OCI-LY1 (cell line): ENCODE data around the gene MYO16.

ENCODE experiments used
- H2AFZ ChIP-seq: fragments of 200-600 bp; sonication (generic), shearing (Covaris generic); 2 replicates; pipeline ENCODE4 v1.6.0; 2014; ENCODE audit warnings: antibody characterized with exemption, mild to moderate bottlenecking, low read length
- H3F3A ChIP-seq: fragments of 200-600 bp; sonication (generic), shearing (Covaris generic); 2 replicates; pipeline ENCODE4 v1.6.0; 2014; ENCODE audit warnings: mild to moderate bottlenecking, antibody characterized with exemption, low read length, moderate library complexity; ENCODE audit not compliant: insufficient read depth
- H3K27ac ChIP-seq: fragments of 200-600 bp; sonication (generic); 2 replicates; pipeline ENCODE4 v1.5.1; 2014; ENCODE audit warnings: low read length, mixed run types, mild to moderate bottlenecking, low read depth; ENCODE audit not compliant: poor library complexity, severe bottlenecking
- H3K27me3 ChIP-seq: fragments of 200-600 bp; sonication (generic); 2 replicates; pipeline ENCODE4 v1.6.0; 2014; ENCODE audit warnings: antibody characterized with exemption, mild to moderate bottlenecking, low read length, moderate library complexity; ENCODE audit not compliant: insufficient read depth
- H3K36me3 ChIP-seq: fragments of 200-600 bp; sonication (generic); 2 replicates; pipeline ENCODE4 v1.6.1; 2014; ENCODE audit warnings: mild to moderate bottlenecking, antibody characterized with exemption, low read length, moderate library complexity, mixed read lengths; ENCODE audit not compliant: insufficient read depth
- H3K4me1 ChIP-seq: fragments of 200-600 bp; sonication (generic); 2 replicates; pipeline ENCODE4 v1.5.1; 2014; ENCODE audit warnings: mild to moderate bottlenecking, low read length, moderate library complexity; ENCODE audit not compliant: insufficient read depth, severe bottlenecking
- H3K4me2 ChIP-seq: fragments of 200-600 bp; sonication (generic), shearing (Covaris generic); 2 replicates; pipeline ENCODE4 v1.6.1; 2014; ENCODE audit warnings: low read length
- H3K4me3 ChIP-seq: fragments of 200-600 bp; sonication (generic); 2 replicates; pipeline ENCODE4 v1.5.1; 2014; ENCODE audit warnings: low read length, low read depth, mild to moderate bottlenecking, mixed read lengths; ENCODE audit not compliant: poor library complexity, severe bottlenecking
- H3K79me2 ChIP-seq: fragments of 200-600 bp; shearing (Covaris generic); 2 replicates; pipeline ENCODE4 v1.6.1; 2016; ENCODE audit warnings: mixed run types, low read length, mixed read lengths; ENCODE audit not compliant: insufficient read depth
- H3K9ac ChIP-seq: fragments of 200-600 bp; sonication (generic), shearing (Covaris generic); 2 replicates; pipeline ENCODE4 v1.6.1; 2014; ENCODE audit warnings: mild to moderate bottlenecking, low read length, mixed read lengths
- H3K9me2 ChIP-seq: fragments of 200-600 bp; sonication (generic), shearing (Covaris generic); 2 replicates; pipeline ENCODE4 v1.6.1; 2014; ENCODE audit warnings: low read depth, mild to moderate bottlenecking, low read length, mixed read lengths
- H3K9me3 ChIP-seq: fragments of 200-600 bp; shearing (Covaris generic); 2 replicates; pipeline ENCODE4 v1.6.1; 2014; ENCODE audit warnings: low read length, mixed read lengths
- H4K20me1 ChIP-seq: fragments of 200-600 bp; sonication (generic), shearing (Covaris generic); 2 replicates; pipeline ENCODE4 v1.6.0; 2016; ENCODE audit warnings: mild to moderate bottlenecking, low read length; ENCODE audit not compliant: insufficient read depth
- EZH2 ChIP-seq: fragments of 200-600 bp; sonication (generic), shearing (Covaris generic); IDR thresholded peaks from 2 replicates; pipeline ENCODE4 v1.8.0; 2017; ENCODE audit warnings: borderline replicate concordance, mixed run types, mild to moderate bottlenecking, antibody characterized with exemption, low read length, moderate library complexity, mixed read lengths
- TF ChIP-seq, protein P1 (sequence below): fragments of 200-600 bp; sonication (generic), shearing (Covaris generic); IDR thresholded peaks from 2 replicates; pipeline ENCODE4 v1.5.1; 2017; ENCODE audit warnings: mild to moderate bottlenecking, antibody characterized with exemption, low read length, moderate library complexity, mixed read lengths

MYO16 gene

DNA sequence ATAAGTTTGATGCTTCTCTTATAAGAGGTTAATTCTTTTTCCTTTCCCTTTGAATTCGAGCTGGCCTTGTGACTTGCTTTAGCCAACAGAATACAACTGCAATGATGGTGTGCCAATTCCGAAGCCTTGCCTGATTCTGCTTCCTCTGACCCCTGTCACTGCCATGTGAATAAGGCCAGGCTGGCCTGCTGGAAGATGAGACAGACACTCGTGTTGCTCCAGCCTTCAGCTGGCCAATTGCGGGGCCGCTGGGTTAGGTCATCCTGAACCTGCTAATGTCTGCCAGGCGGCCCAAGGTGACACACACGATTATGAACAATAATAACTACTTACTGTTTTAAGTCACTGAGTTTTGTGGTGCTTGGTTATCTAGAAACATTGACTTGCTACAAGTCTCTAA, 352.0 kb downstream of the MYO16 start:
- no peaks in the 10 kb centered on the region for H3F3A ChIP-seq
- no peaks in the 10 kb centered on the region for H3K9me2 ChIP-seq
- no peak overlapping the region for H3K27ac ChIP-seq
- H3K4me1 ChIP-seq, result no peaks in the 10 kb centered on the region
- H3K79me2 ChIP-seq, result no peaks in the 10 kb centered on the region
- H3K4me3 ChIP-seq, result no peak overlapping the region
- H3K9ac ChIP-seq, result no peak overlapping the region
- H3K9me3 ChIP-seq, result no peaks in the 10 kb centered on the region
- TF ChIP-seq EZH2, result no peak
- TF ChIP-seq, protein P1, sequence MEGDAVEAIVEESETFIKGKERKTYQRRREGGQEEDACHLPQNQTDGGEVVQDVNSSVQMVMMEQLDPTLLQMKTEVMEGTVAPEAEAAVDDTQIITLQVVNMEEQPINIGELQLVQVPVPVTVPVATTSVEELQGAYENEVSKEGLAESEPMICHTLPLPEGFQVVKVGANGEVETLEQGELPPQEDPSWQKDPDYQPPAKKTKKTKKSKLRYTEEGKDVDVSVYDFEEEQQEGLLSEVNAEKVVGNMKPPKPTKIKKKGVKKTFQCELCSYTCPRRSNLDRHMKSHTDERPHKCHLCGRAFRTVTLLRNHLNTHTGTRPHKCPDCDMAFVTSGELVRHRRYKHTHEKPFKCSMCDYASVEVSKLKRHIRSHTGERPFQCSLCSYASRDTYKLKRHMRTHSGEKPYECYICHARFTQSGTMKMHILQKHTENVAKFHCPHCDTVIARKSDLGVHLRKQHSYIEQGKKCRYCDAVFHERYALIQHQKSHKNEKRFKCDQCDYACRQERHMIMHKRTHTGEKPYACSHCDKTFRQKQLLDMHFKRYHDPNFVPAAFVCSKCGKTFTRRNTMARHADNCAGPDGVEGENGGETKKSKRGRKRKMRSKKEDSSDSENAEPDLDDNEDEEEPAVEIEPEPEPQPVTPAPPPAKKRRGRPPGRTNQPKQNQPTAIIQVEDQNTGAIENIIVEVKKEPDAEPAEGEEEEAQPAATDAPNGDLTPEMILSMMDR, result no peak
- no peaks in the 10 kb centered on the region for H4K20me1 ChIP-seq
- no peaks in the 10 kb centered on the region for H3K27me3 ChIP-seq
- H3K4me2 ChIP-seq, result no peak overlapping the region
- H3K36me3 ChIP-seq, result no peaks in the 10 kb centered on the region
- H2AFZ ChIP-seq, result no peak overlapping the region

DNA sequence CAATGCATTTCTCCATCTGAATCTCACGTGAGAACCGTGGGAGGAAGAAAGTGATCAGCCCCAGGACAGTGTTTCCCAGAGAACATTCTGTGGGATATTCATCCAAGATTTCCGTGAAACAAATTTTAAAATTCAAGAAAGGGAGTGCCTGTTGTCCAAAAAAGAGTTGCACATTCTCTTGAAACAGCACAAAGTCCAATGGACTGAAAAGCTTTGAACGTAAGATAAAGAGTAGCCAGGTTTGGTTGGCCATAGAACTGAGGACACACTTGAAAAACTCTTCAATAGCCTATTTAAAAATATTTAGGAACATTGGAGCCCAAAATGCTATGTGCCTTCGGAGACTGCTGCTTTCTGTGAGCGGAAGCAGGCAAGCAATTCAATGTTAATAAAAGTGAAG, 353.9 kb downstream of the MYO16 start:
- Histone ChIP-seq H4K20me1 (no peaks in the 10 kb centered on the region), H3K9me3 (no peaks in the 10 kb centered on the region)
- TF ChIP-seq, protein P1, result no peak
- no peak for TF ChIP-seq EZH2

DNA sequence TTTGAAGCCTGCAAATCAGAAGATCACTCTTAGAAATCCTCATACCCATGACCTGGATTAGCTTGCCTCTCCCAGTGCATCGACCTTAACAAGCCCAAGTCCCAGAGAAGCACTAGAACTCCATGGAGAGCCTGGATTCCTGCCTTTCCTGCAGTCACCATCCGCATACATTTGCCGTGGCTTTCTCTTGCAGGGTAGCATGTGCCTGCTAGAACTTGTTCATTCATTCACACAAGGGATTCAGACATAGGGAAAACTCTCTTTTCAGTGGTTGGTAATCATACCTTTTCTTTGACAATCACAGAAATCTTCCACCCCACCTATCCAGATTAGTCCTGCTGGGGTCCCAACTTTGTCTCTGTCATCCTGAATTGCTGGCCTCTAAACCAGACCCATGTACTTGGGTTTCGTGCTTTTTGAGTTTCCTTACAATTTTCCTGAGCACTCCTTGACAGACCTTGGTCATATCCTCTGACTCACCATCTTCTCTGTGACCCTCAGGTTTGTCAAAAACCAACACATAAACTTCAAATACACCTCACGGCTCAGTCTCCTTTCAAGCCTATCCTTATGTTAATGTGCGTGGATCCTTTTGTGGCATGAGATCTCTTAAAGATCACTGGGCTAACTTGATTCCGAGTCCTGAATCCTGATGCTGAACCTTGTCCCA, 355.0 kb downstream of the MYO16 start:
- no peak overlapping the region for H3K27ac ChIP-seq

More for the DNA sequence above, 353.9 kb downstream of the MYO16 start:
- H3K9me2 ChIP-seq, result no peaks in the 10 kb centered on the region
- no peaks in the 10 kb centered on the region for H3K36me3 ChIP-seq
- no peaks in the 10 kb centered on the region for H3F3A ChIP-seq
- no peak overlapping the region for H3K4me2 ChIP-seq
- no peaks in the 10 kb centered on the region for H3K27me3 ChIP-seq
- H3K4me1 ChIP-seq, result no peaks in the 10 kb centered on the region
- no peak overlapping the region for H3K4me3 ChIP-seq
- no peaks in the 10 kb centered on the region for H3K79me2 ChIP-seq
- H3K27ac ChIP-seq, result no peak overlapping the region
- H2AFZ ChIP-seq, result no peak overlapping the region
- H3K9ac ChIP-seq, result no peak overlapping the region

More for the DNA sequence above, 355.0 kb downstream of the MYO16 start:
- Histone ChIP-seq H3K79me2 (no peaks in the 10 kb centered on the region), H3F3A (no peaks in the 10 kb centered on the region), H3K36me3 (no peaks in the 10 kb centered on the region), H3K4me2 (no peak overlapping the region), H3K9ac (no peak overlapping the region), H3K9me2 (no peaks in the 10 kb centered on the region), H3K9me3 (no peaks in the 10 kb centered on the region), H3K4me1 (no peaks in the 10 kb centered on the region), H2AFZ (no peak overlapping the region), H3K4me3 (no peak overlapping the region), H4K20me1 (no peaks in the 10 kb centered on the region), H3K27me3 (no peaks in the 10 kb centered on the region)
- no peak for TF ChIP-seq EZH2
- TF ChIP-seq, protein P1, result no peak
